Tibial nerve (tissue), 4 donors: ENCODE data around the gene MAST2. TPM values are rescaled to one million over a fixed set of nuclear protein-coding genes. Genes with fewer than 3 reads are reported as not detected.

Experiments
- DNase-seq, 2 donors: peaks; one replicate each; pipeline ENCODE4 v3.0.0-alpha.2; 2019; ENCODE audit warnings: low spot score in 2 of 2
- H3K27ac ChIP-seq, 4 donors: fragments of 200-600 bp; sonication (generic) in 3 of 4; one replicate each; pipeline ENCODE4 v1.5.1; 2017 to 2019; ENCODE audit warnings: mild to moderate bottlenecking in 1 of 4
- H3K27me3 ChIP-seq, 2 donors: fragments of 200-600 bp; sonication (generic) in 1 of 2; one replicate each; pipeline versions ENCODE4 v1.5.1 to v1.6.0; 2017 to 2019
- H3K36me3 ChIP-seq, 3 donors: fragments of 200-600 bp; sonication (generic); one replicate each; pipeline ENCODE4 v1.5.1; 2018 to 2019
- H3K4me1 ChIP-seq, 4 donors: fragments of 200-600 bp; sonication (generic) in 3 of 4; one replicate each; pipeline ENCODE4 v1.5.1; 2017 to 2019
- H3K4me3 ChIP-seq, 4 donors: fragments of 200-600 bp; sonication (generic) in 3 of 4; one replicate each; pipeline ENCODE4 v1.5.1; 2017 to 2019; ENCODE audit warnings: mild to moderate bottlenecking in 1 of 4, moderate library complexity in 1 of 4
- H3K9me3 ChIP-seq, 4 donors: fragments of 200-600 bp; sonication (generic) in 3 of 4; one replicate each; pipeline ENCODE4 v1.5.1; 2017 to 2019
- CTCF ChIP-seq, 5 experiments: fragments of 200-600 bp in 3 of 5; fragments of 450-650 bp in 2 of 5; sonication (generic) in 3 of 5; IDR thresholded peaks; one replicate each; pipeline ENCODE4 v1.5.1; 2016 to 2019; ENCODE audit warnings: antibody characterized with exemption in 5 of 5, mild to moderate bottlenecking in 3 of 5, moderate library complexity in 2 of 5
- EP300 ChIP-seq, 2 donors: sonication (generic); formaldehyde crosslinking; IDR thresholded peaks; one replicate each; pipeline ENCODE4 v1.6.1; 2017; ENCODE audit warnings: antibody characterized with exemption in 2 of 2, mild to moderate bottlenecking in 1 of 2
- POLR2A ChIP-seq, 2 donors: fragments of 450-650 bp; IDR thresholded peaks; one replicate each; pipeline ENCODE4 v1.6.1; 2017; ENCODE audit warnings: antibody characterized with exemption in 2 of 2, mild to moderate bottlenecking in 2 of 2, moderate library complexity in 2 of 2
- WGBS, 2 donors: methylation state at CpG; one replicate each; pipeline ENCODE4 v1.1.5; 2018; 5-methylcytosine and 5-hydroxymethylcytosine counted together
- total RNA-seq, 4 donors: library from RNA; depleted of rRNA; stranded (reverse); fragments of >200 nt; gene quantifications; one replicate each; pipeline ENCODE4 v1.1.0, GENCODE V29; 2016

Gene MAST2
- total RNA-seq, 4 donors from 2014 or later, result 38.0 to 122 (median 57.1) TPM

GRCh38 chr1:46020010-46020409, 216.6 kb downstream of the MAST2 start:
- Histone ChIP-seq H3K36me3 (peaks cover 0 to 37% (median 0%) of the 10 kb centered on the region in 3 donors), H3K4me1 (peaks cover 0 to 11% (median 0%) of the 10 kb centered on the region in 4 donors), H3K27ac (no peak overlapping the region), H3K27me3 (no peaks in the 10 kb centered on the region), H3K9me3 (no peaks in the 10 kb centered on the region), H3K4me3 (no peak overlapping the region)
- peak in 1 of 2 donors; percentile 32 for DNase-seq
- 46 to 51% methylated on average over 4 of the region's 4 CpGs for WGBS, 2 donors
- no peak for TF ChIP-seq POLR2A (IDR thresholded peaks at IDR 0.05)
- peak in 1 of 2 donors; percentile 29 for TF ChIP-seq EP300 (IDR thresholded peaks at IDR 0.05)
- no peak for TF ChIP-seq CTCF (IDR thresholded peaks at IDR 0.05)

- no peak overlapping the region for H3K4me3 ChIP-seq
- 90 to 99% methylated on average over 2 of the region's 2 CpGs for WGBS, 2 donors
- H3K9me3 ChIP-seq, result no peaks in the 10 kb centered on the region
- no peaks in the 10 kb centered on the region for H3K27me3 ChIP-seq
- no peak overlapping the region for H3K27ac ChIP-seq
- peaks cover 0 to 11% (median 0%) of the 10 kb centered on the region in 4 donors for H3K4me1 ChIP-seq
- peaks cover 0 to 44% (median 0%) of the 10 kb centered on the region in 3 donors for H3K36me3 ChIP-seq
- DNase-seq, result no peak
- TF ChIP-seq CTCF (IDR thresholded peaks at IDR 0.05), result no peak
- TF ChIP-seq EP300 (IDR thresholded peaks at IDR 0.05), result no peak
- no peak for TF ChIP-seq POLR2A (IDR thresholded peaks at IDR 0.05)
Measured at GRCh38 chr1:46021046-46021996, 217.9 kb downstream of the MAST2 start.

GRCh38 chr1:46026531-46026930, 223.1 kb downstream of the MAST2 start:
- DNase-seq, result no peak
- H3K4me1 ChIP-seq, result no peaks in the 10 kb centered on the region
- H3K9me3 ChIP-seq, result no peaks in the 10 kb centered on the region
- WGBS, 2 donors, result 86 to 88% methylated on average over 3 of the region's 3 CpGs
- H3K27ac ChIP-seq, result no peak overlapping the region
- peaks cover 0 to 87% (median 6%) of the 10 kb centered on the region in 3 donors for H3K36me3 ChIP-seq
- no peak overlapping the region for H3K4me3 ChIP-seq
- H3K27me3 ChIP-seq, result no peaks in the 10 kb centered on the region
- TF ChIP-seq EP300 (IDR thresholded peaks at IDR 0.05), result no peak
- TF ChIP-seq CTCF (IDR thresholded peaks at IDR 0.05), result no peak
- TF ChIP-seq POLR2A (IDR thresholded peaks at IDR 0.05), result no peak

- no peak for DNase-seq
- Histone ChIP-seq H3K9me3 (no peaks in the 10 kb centered on the region), H3K27ac (no peak overlapping the region), H3K4me3 (no peak overlapping the region), H3K27me3 (no peaks in the 10 kb centered on the region), H3K36me3 (peaks cover 0 to 86% (median 6%) of the 10 kb centered on the region in 3 donors), H3K4me1 (no peaks in the 10 kb centered on the region)
- 92 to 93% methylated on average over 8 of the region's 8 CpGs for WGBS, 2 donors
- no peak for TF ChIP-seq EP300 (IDR thresholded peaks at IDR 0.05)
- TF ChIP-seq CTCF (IDR thresholded peaks at IDR 0.05), result no peak
- TF ChIP-seq POLR2A (IDR thresholded peaks at IDR 0.05), result no peak
Measured at GRCh38 chr1:46027788-46028573, 224.6 kb downstream of the MAST2 start.
